OCI-M1 (cell line): Measurements from ENCODE around the gene MLIP.

Source experiments
- DNase-seq: peaks from one replicate; lab custom pipeline; 2025; lab: John Stamatoyannopoulos, UW

Gene MLIP

GRCh38 chr6:54097753-54098152, 13.5 kb upstream of the MLIP start:
- no peak for DNase-seq

GRCh38 chr6:54098450-54099044, 12.7 kb upstream of the MLIP start:
- DNase-seq = no peak

- no peak for DNase-seq
Measured at GRCh38 chr6:54099225-54099624, 12.0 kb upstream of the MLIP start.

GRCh38 chr6:54100411-54101006, 10.7 kb upstream of the MLIP start:
- DNase-seq = no peak

- no peak for DNase-seq
Measured at GRCh38 chr6:54102238-54102637, 9.0 kb upstream of the MLIP start.

- DNase-seq = no peak
Measured at GRCh38 chr6:54103497-54103896, 7.7 kb upstream of the MLIP start.

- DNase-seq = no peak
Measured at GRCh38 chr6:54106727-54107126, 4.5 kb upstream of the MLIP start.

GRCh38 chr6:54107470-54108090, 3.7 kb upstream of the MLIP start:
- DNase-seq = no peak

GRCh38 chr6:54108271-54108670, 3.0 kb upstream of the MLIP start:
- DNase-seq = no peak

- no peak for DNase-seq
Measured at GRCh38 chr6:54109586-54109985, 1.7 kb upstream of the MLIP start.

GRCh38 chr6:54112151-54112650, 958 bp downstream of the MLIP start:
- no peak for DNase-seq

GRCh38 chr6:54114991-54115390, 3.7 kb downstream of the MLIP start:
- no peak for DNase-seq

GRCh38 chr6:54115966-54116365, 4.7 kb downstream of the MLIP start:
- DNase-seq = no peak

GRCh38 chr6:54118117-54118516, 6.9 kb downstream of the MLIP start:
- no peak for DNase-seq

GRCh38 chr6:54125493-54125892, 14.2 kb downstream of the MLIP start:
- DNase-seq = no peak

GRCh38 chr6:54130179-54130578, 18.9 kb downstream of the MLIP start:
- DNase-seq = no peak

- DNase-seq = no peak
Measured at GRCh38 chr6:54132587-54132986, 21.3 kb downstream of the MLIP start.

GRCh38 chr6:54133186-54133585, 21.9 kb downstream of the MLIP start:
- DNase-seq = no peak

- DNase-seq = no peak
Measured at GRCh38 chr6:54134935-54135334, 23.7 kb downstream of the MLIP start.

- DNase-seq = no peak
Measured at GRCh38 chr6:54135665-54136369, 24.6 kb downstream of the MLIP start.

GRCh38 chr6:54138795-54139194, 27.6 kb downstream of the MLIP start:
- no peak for DNase-seq

GRCh38 chr6:54140811-54141210, 29.6 kb downstream of the MLIP start:
- no peak for DNase-seq
